HG03354 (cell line): ENCODE measurements around the gene C12orf43.

Source experiments
- ATAC-seq: cut with Tn5 transposase; IDR thresholded peaks from one replicate; pipeline ENCODE4 v1.9.1; 2021; ENCODE audit warnings: mild to moderate bottlenecking; ENCODE audit not compliant: unreplicated experiment, poor library complexity, severe bottlenecking

The C12orf43 gene

DNA sequence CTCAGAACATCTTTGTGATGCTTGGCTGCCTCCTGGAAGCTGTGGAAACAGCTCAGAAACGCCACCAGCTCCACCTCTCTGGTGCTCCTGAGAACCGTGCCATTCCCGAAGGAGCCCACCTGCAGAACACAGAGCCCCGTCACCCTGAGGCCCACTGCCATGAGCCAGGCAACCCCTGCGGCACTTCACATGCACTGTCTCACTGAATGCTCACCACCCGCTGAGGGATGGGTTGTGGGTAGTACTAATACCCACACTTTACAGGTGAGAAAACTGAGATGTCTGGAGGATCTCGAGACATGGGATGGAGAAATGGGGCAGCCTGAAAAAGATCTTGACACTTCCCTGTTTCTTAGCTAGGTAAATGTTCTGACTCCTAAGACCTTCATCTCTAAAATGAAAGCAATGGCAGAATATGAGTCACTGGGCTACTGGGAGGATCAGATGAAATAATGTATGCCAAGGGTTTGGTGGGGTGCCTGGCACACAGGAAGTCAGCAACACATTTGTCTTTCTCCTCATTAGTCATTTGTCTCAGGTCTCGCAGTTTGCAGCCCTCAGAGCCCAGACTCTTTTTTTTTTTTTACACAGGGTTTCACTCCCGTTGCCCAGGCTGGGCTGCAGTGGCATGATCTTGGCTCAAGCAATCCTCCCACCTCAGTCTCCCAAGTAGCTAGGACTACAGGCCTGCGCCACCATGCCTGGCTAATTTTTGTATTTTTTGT, 17.5 kb upstream of the C12orf43 start:
- no peak for ATAC-seq

DNA sequence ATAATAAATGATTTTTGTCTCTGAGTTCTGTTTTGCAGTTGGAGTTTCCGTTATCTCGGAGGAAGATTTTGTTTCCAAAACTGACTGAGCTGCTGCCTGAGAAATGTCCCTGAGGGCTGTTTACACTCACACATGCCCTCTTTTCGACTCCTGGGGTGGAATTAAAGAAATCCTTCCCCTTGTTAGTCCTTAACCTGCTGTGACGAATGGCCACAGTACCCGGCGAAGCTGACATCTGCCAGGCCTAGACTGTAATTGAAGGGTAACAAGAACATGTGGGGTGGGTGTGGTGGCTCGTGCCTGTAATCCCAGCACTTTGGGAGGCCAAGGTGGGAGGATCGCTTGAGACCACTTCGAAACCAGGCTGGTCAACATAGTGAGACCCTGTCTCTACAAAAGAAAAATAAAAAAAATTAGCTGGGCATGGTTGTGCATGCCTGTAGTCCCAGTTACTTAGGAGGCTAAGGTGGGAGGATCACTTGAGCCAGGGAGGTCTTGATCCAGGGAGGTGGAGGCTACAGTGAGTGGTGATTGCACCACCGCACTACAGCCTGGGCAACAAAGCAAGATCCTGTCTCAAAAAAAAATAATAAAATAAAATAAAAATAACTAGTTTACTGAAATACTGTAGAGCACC, 14.4 kb upstream of the C12orf43 start:
- ATAC-seq, result no peak

DNA sequence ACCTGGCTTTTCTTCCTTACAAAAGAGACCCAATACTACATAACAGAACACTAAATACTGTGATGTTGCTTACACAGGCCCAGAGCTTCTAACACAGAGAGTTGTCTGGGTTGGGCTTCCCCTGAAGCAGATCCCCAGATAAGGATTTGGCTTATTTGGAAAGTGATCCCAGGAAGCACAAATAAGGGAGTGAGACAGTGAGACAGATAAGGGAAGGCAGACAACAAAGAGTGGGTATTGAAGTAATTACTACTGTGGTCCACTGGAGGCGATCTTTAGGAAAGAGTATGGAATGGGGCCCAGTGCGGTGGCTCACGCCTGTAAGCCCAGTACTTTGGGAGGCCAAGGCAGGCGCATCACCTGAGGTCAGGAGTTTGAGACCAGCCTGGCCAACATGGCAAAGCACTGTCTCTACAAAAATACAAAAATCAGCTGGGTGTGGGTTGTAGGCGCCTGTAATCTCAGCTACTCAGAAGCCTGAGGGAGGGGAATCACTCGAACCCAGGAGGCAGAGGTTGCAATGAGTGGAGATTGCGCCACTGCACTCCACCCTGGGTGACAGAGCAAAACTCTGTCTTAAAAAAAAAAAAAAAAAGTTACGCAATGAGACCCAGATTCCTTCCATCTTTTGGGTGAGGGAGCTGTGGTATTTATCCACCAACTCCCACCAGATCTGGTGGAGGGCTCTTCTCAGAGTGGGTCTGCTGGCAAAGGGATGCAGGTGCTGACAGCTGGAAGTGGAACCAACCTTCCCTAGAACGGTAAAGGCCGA, 10.2 kb upstream of the C12orf43 start:
- no peak for ATAC-seq

DNA sequence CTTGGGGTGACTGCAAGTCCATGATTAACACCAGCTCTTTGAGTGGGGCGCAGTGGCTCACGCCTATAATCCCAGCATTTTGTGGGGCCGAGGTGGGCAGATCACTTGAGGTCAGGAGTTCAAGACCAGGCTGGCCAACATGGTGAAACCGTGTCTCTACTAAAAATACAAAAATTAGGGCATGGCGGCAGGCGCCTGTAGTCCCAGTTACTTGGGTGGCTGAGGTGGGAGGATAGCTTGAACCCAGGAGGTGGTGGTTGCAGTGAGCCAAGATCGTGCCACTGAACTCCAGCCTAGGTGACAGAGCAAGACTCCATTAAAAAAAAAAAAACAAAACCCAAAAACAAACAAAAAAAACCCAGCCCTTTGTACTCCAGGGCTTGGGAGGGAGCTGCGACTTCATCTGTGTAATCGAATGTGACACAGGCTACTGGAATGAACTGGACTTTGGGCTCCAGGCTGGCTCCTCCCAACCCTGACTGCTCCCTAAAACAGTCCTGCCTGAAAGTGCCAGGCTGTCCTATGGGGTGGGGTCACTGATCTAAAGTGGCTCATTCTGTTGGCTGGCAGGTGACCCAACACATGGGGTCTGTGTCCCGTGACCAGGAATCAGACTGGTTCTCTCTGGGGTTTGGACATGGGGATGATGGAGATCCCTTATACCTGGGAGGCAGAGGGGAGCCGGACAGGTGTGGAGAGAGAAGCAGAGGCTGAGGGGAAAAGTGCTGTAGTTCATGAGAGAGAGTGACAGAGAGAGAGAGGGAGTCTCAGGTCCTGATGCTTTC, 9.3 kb upstream of the C12orf43 start:
- no peak for ATAC-seq

DNA sequence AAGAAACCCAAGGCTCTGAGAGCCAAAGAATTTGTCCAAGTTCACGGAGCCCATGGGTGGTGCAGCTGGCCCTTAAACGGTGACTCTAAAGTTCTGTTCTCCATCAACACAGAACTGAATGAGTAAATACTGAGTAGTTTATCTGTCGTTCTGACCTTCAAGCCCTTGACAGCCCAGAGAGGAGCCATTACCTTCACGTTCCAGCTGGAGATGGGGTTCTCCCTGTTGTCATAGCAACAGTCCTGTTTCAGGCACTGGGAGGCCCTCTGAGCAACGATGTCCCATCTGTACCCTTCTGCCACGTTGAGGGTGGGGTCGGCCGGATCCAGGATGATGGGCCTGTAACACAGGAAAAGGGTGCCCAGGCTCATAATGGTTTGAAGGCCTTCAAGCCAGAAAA, 7.5 kb upstream of the C12orf43 start:
- no peak for ATAC-seq

DNA sequence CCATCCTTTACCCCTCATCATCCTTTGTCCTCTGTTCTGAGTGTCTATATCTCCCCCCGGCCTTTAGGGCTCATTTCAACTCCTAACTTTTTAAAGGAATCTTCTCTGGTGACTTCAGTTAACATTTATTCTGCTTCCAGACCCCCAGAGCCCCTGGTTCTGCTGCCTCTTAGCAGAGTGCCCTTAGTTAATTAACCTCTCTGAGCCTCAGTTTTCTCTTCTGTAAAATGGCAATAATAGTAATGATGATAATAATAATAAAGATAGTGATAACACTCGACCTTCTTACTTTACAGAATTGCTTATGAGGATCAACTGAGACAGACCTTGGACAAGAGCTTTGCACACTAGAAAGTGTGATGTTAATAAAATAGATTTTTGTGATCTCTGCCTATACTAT, 6.4 kb upstream of the C12orf43 start:
- no peak for ATAC-seq

DNA sequence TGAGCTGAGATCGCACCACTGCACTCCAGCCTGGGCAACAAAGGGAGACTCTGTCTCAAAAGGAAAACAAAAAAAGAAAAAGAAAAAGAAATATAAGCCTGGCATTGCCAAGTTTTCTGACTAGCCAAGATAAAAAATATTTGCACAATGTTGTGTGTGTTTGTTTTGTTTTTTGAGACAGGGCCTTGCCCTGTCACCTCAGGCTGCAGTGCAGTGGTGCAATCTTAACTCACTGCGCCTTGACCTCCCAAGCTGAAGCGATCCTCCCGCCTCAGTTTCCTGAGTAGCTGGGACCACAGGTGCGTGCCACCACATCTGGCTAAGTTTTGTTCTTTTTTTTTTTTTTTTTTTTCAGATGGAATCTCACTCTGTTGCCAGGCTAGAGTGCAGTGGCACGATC, 5.5 kb upstream of the C12orf43 start:
- no peak for ATAC-seq

DNA sequence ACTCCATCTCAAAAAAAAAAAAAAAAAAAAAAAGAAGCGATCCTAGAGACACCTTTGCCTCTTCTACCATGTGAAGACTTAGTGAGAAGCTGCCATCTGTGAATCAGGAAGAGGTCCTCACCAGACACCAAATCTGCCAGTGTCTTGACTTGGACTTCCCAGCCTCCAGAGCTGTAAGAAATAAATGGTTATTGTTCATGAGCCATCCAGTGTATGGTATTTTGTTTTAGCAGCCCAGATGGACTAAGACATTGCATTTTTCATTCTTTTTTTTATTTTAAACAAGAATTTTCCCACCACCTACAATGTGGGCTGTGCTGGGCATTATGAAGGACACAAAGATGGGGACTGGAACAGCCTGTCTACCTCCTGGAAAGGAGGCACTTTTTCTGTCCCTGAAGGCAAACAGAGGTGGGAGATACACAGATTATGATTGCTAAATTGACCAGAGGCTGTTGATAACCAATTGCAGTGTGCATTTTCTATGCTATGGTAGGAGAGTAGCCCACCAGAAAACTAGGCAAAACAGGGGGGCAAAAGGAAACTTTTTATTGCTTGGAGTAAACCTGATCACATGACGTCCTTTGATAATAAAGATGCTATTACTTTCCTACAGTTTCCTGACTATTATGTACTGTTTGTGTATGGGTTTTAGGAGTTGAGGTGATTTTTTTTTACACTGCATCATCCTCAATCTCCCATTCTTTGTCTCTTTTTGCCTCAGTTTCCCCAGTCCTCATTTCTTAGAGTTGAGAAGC, 2.8 kb upstream of the C12orf43 start:
- ATAC-seq, result no peak

DNA sequence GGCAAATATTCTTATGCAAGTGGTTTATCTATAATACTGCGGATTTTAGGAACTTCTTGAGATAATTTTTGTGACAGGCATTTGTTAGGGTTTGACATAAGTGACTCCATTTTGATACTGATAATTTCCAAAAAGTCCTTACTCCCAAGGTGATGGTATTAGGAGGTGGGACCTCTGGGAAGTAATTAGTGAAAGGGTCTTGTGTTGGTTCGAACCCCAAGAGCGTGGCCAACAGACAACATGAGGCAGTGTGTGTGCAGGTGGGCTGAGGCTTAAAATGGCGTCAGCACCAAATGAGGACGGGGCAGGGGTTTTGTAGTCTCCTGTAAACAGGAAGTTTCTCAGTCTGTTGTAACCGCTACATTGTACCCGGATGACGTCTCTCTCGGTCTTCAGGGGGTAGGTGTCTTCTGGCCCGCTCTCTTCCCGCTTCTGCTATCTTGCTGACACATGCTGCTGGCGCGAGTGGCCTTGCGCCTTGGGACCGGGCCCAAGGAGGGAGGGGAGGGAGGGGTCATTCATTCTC, 1.7 kb upstream of the C12orf43 start:
- no peak for ATAC-seq

DNA sequence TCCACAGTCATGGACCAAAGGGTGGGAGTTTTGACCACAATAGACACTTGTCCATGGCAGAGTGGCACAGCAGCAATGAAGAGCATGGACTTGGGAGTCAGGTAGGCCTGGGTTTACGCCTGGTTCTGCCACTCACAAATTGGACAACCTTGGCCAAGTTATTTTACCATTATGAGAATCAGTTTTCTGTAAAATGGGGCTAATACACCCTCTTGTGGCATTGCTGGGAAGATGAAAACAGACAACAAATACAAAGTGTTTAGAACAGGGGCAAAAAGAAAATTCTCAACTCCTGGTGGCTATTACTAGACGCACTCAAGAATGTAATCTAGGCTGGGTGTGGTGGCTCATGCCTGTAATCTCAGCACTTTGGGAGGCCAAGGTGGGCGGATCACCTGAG, 2.6 kb downstream of the C12orf43 start:
- ATAC-seq, result no peak

DNA sequence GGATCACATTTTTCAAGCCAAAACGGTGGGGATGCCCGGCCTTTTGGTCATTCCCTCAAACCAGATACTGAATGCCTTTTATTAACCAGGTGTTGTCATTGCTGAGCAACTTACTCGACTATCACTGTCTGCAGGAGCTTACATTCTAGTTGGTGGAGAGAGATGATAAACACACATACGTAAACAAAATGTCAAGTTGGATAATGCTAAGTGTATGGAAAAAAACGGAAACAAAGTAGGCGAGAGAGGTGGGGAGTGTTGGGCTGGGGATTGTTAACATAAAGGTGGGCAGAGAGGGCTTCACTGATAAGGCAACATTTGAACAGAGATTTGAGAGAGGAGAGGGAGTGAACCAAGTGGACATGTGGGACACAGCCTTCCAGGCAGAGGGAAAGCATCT, 4.5 kb downstream of the C12orf43 start:
- ATAC-seq, result no peak

DNA sequence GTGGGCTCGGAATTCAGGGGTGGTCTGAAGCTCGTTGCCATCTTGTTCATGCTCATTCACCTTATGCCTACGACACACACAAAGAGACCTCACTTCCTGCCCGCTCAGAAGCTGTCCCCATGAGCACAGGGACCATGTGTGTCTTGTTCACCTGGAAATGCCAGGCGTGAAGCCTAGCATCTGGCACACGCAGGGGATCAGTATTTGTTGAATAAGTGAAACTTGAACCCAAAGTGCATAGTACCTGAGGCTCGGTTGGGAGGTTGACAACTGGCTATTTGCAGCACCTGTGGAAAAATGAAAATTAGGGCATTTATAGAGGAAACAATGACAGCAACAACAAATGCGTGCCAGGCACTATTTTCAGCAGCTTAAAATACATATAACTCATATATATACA, 5.4 kb downstream of the C12orf43 start:
- no peak for ATAC-seq

DNA sequence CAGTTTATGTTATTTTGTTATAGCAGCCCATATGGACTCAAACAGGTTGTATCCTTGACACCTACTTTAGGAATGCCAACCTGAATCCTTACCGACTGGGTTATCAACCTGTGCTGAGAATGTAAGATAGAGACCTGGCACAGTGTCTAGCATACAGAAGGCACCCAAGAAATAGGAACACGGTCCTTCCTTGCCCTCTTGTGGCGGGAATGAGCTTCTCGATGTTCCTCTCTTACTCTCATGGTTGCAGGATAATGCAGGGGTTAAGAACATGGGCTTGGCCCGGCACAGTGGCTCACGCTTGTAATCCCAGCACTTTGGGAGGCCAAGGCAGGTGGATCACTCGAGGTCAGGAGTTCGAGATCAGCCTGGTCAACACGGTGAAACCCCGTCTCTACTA, 6.5 kb downstream of the C12orf43 start:
- no peak for ATAC-seq

DNA sequence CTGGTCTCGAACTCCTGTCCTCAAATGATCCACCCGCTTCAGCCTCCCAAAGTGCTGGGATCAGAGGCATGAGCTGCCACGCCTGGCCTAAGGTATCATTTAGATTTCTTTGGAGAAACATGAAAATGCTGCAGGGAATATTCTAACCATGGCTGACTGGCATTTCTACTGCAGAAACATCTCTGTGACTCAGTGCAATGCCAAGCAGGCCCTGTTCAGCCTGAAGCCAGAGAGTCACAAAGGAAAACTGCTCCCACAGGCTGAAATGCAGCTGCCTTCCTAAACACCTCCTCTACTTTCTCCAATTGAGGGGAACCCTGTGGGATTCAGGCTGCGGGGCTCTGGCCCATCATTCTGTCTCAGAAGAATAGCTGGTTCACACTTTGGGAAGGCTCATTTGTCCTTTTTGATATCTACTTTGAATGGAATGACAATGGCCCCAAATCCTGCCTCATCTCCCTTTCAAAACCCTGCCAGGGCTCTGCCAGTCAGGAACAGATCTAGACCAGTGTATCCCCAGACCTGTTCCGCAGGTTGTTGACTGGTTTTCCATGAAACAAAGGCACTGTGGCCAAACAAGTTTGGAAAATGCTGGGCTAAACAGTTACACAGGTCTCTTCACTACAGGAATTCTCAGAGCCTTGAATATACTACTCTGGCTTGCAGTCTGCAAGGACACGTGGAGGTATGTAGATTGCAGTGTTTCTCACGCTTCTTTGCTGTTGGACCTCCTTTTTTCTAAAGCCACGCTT, 7.8 kb downstream of the C12orf43 start:
- ATAC-seq, result no peak

DNA sequence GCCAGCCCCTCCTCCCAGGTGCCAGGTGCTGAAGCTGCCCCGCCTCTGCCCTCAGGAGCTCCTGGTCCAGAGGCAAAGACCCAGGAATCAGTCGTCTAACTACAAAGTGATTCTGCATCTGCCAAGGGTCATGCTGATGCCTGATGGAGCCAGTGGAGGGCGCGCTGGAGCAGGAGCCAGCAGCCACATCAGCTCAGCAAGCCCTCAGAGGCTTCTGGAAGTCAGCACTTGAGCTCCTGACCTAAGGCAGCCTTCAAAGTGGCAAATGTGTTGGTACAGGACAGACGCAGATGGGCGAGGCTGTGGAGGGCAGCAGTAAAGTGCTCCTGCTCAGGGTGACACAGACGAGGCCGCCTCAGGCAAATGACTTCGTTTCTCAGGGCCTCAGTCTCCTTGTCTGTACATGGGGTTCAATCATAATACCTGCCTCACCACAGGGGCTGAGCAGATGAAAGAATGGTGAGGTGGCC, 10.9 kb downstream of the C12orf43 start:
- no peak for ATAC-seq

DNA sequence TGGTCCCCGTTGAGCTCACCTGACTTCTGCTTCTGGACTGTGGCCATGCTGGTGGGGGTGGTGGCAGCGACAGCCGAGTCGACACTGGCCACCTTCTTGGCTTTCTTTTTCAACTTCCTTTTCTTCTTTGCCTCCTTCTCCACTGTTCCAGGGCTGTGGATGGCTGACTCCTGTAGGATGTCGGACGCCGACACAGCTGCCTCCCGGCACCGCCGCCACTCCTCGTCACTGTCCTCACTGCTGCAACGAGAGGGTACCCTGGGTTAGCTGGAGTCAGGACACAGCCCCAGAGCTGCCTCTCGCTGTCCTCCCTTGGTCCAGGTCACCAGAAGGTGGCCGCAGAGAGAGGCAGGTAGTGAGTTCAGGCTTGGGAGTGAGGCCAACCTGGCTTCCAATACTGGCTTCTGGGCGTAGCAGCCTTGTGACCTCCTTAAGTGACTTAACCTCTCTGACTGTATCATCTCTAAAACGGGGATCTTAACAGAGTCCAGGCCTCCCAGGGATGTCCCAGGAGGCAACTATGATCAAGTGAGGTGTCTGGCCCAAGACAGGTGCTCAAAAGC, 12.0 kb downstream of the C12orf43 start:
- ATAC-seq, result no peak

DNA sequence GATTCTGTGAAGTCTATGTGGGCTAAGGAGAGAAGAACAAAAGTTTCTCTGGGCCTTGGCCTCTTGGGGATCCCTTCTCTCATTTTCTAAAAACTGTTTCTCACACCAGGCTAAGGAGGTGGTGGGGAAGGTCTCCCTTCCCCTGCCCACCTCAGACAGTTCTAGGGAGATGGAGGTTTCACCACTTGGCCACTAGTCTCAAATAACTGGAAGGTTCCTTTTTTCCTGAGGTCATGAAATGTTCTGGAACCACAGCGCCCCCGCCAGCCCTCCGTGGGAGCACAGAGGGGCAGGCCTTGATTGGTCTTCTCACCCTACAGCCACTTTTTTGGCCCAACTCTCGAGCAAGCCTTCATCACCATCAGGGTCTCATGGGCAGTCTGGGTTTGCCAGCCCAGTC, 12.6 kb downstream of the C12orf43 start:
- ATAC-seq, result no peak

DNA sequence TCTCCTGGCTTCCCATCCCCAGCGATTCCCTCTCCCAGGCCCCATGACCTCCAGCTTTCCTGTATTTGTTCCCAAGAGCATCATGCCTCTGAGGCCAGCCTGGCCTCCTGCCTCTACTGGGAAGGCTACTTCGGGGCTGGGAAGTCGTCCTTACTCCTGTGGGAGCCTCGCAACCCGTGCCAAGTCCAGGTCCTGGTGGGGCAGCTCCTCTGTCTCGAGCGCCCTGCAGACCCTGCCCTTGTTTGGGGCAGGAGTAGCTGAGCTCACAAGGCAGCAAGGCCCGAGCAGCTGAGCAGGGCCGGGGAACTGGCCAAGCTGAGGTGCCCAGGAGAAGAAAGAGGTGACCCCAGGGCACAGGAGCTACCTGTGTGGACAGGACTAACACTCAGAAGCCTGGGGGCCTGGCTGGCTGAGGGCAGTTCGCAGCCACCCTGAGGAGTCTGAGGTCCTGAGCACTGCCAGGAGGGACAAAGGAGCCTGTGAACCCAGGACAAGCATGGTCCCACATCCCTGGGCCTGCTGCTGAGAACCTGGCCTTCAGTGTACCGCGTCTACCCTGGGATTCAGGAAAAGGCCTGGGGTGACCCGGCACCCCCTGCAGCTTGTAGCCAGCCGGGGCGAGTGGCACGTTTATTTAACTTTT, 14.3 kb downstream of the C12orf43 start:
- no peak for ATAC-seq
